ENCODE results near the gene ASPG.

The ASPG gene

GRCh38 chr14:104144911-104145825, 59.7 kb downstream of the ASPG start:
- no peak for DNase-seq (ENCODE audit: low read depth)
- no peak for TF ChIP-seq CTCF (IDR thresholded peaks at IDR 0.05; ENCODE audit: insufficient read depth, low read depth, low read length, missing control alignments)
- no peak overlapping the region for H3K4me3 ChIP-seq (ENCODE audit: low read depth, low read length)

GRCh38 chr14:104145826-104146601, 60.5 kb downstream of the ASPG start:
- TF ChIP-seq CTCF (IDR thresholded peaks at IDR 0.05; ENCODE audit: insufficient read depth, low read depth, low read length, missing control alignments): no peak

GRCh38 chr14:104146651-104147345, 61.3 kb downstream of the ASPG start:
- no peak overlapping the region for H3K4me3 ChIP-seq (ENCODE audit: low read depth, low read length)
- TF ChIP-seq CTCF (IDR thresholded peaks at IDR 0.05; ENCODE audit: insufficient read depth, low read depth, low read length, missing control alignments): no peak
- no peak for DNase-seq (ENCODE audit: low read depth)

More at GRCh38 chr14:104145826-104146601, 60.5 kb downstream of the ASPG start:
- no peak overlapping the region for H3K4me3 ChIP-seq (ENCODE audit: low read depth, low read length)
- no peak for DNase-seq (ENCODE audit: low read depth)

- H3K4me3 ChIP-seq (ENCODE audit: low read depth, low read length): no peak overlapping the region
- TF ChIP-seq CTCF (IDR thresholded peaks at IDR 0.05; ENCODE audit: insufficient read depth, low read depth, low read length, missing control alignments): no peak
- no peak for DNase-seq (ENCODE audit: low read depth)
These were observed 62.0 kb downstream of the ASPG start for GRCh38 chr14:104147346-104148125.

- no peak for DNase-seq (ENCODE audit: low read depth)
- no peak overlapping the region for H3K4me3 ChIP-seq (ENCODE audit: low read depth, low read length)
- TF ChIP-seq CTCF (IDR thresholded peaks at IDR 0.05; ENCODE audit: insufficient read depth, low read depth, low read length, missing control alignments): no peak
These were observed 63.2 kb downstream of the ASPG start for GRCh38 chr14:104148433-104149277.

All from GM12865 (cell line).